Epithelial cell of esophagus (primary cell): ENCODE results near the gene SFXN5.

Source experiments
- DNase-seq: peaks from one replicate; pipeline ENCODE4 v3.0.0; 2010; ENCODE audit warnings: low read depth
- H3K4me3 ChIP-seq: 2 replicates; pipeline ENCODE4 v1.5.1; 2011; ENCODE audit warnings: mild to moderate bottlenecking, low read length, control low read depth
- CTCF ChIP-seq: IDR thresholded peaks from 2 replicates; pipeline ENCODE4 v1.5.1; 2011; ENCODE audit warnings: low read depth, mild to moderate bottlenecking, low read length, control low read depth, inconsistent platforms; ENCODE audit not compliant: insufficient read depth; ENCODE audit errors: missing control alignments

Gene SFXN5

GRCh38 chr2:73008766-73009135, 62.8 kb downstream of the SFXN5 start:
- DNase-seq: no peak
- H3K4me3 ChIP-seq: no peak overlapping the region
- no peak for TF ChIP-seq CTCF

GRCh38 chr2:73007991-73008765, 63.3 kb downstream of the SFXN5 start:
- TF ChIP-seq CTCF: no peak
- no peak overlapping the region for H3K4me3 ChIP-seq
- DNase-seq: no peak

- no peak overlapping the region for H3K4me3 ChIP-seq
- DNase-seq: no peak
- TF ChIP-seq CTCF: no peak
These were observed 64.4 kb downstream of the SFXN5 start for GRCh38 chr2:73006969-73007710.

- no peak for TF ChIP-seq CTCF
- no peak for DNase-seq
- H3K4me3 ChIP-seq: no peak overlapping the region
These were observed 66.5 kb downstream of the SFXN5 start for GRCh38 chr2:73004889-73005596.

GRCh38 chr2:73004466-73004865, 67.0 kb downstream of the SFXN5 start:
- H3K4me3 ChIP-seq: no peak overlapping the region
- TF ChIP-seq CTCF: no peak
- DNase-seq: no peak

- no peak for DNase-seq
- no peak overlapping the region for H3K4me3 ChIP-seq
- no peak for TF ChIP-seq CTCF
These were observed 68.5 kb downstream of the SFXN5 start for GRCh38 chr2:73003027-73003426.
